ENCODE results near the gene TGFBR1.

The TGFBR1 gene

DNA sequence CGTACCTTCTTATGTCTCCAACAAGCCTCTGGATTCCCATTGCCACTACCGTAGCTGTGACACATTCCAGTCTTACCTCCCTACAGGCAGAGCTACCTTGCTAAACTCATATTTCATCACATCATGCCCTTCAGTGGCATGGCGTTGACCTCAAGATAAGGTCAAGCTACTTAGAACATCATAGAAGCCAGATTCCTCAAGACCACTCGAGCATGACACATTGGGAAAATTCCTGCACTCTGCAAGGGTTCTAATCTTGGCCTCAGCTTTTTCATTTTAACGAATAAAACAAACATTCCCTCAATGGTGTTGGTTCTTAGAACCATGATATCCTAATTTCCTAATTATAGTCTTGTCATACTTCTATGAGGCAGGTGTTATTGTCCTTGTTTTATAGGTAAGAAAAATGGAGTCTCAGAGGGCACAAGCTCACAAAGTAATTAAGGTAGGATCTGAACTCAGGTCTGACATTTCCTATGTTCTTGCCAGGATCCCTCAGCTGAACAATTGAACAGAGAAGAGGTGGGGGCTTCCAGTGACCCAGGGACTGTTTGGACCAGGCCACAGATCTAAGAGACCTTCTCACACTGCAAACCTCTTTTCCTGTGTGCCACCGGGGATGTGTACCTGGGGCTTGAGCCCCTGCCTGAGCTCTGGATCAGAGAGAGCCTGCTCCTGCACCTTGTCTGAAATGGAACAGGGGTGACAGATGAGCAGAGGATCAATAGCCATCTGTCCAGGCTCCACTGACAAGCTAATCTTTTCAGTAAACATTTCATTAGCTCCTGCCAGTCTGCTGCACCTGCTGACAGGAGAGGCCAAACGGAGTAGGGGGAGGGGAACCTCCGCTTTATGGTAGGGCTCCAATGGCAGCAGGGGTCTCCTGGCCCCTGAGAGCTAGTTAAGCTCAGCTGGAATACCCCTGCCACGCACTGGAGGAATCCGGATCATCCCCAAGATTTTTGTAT lies 67.5 kb downstream of the TGFBR1 start:
- DNase-seq = no peak

DNA sequence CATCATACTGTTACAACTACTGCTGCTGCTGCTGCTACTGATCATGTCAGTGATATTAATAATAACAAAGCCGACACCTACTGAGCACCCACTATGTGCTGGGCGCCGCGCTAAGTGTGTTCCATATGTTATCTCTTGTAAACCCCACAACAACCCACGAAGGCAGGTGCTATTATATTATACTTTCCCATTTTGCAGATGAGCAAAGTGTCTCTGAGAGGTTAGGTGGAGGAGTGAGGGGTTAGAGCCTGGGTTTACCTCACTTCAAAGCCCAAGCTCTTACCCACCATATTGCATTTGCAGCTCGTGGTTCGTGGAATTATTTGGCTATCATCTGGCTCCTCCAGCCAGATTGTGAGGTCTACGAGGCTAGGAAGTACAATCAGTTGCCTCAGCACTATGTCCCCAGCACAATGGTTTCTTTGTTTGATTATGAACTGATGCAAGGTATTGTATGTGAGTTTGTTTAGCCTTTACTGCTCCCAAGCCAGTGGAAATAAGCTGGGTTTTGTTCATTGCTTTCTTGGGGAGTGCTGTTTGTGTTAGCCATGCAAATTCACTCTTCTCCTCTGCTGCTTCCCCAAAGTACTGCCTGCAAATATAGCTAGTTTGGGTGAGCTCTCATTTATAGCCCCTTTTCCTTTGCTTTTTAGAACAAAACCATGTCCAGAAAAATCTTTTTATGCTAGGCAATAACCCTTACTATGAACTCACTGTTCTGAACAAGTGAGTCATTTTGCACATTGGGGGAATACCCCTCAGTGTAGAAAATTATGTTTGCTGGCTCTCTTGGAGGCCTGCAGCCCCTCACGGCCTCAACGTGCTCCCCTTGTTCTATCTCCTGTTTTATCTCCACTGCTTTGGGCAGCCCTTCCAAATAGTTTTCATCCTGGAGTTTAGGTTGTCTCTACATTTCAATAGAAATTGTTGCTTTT lies 68.9 kb downstream of the TGFBR1 start:
- peak; percentile 43 for DNase-seq

DNA sequence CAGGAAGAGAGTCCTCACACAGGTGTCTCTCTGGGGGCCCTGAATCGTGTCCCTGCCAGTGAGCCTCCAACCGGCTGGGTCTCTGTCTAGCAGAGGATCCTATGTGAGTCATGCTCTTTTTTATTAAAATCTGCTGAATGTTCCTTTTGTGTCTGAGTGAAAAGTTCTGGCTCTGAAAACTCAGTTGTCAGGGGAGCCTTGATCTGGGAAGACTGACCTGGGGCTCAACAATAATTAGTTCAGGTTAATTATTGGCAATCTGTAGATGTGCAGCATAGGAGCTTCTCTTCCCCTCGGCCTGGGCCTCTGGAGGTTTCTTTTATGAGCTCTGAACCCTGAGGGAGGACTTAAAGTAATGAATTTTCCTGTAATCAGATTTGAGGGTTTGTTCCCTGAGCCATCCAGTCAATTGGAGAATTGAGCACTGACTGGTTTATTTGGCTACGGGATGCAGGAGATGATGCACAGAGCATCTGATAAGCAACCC lies 71.7 kb downstream of the TGFBR1 start:
- no peak for DNase-seq

GRCh38 chr9:99177576-99178366 lies 72.9 kb downstream of the TGFBR1 start:
- no peak for DNase-seq

- DNase-seq = no peak
Observed at GRCh38 chr9:99178912-99179872, 74.3 kb downstream of the TGFBR1 start.

GRCh38 chr9:99180199-99180598 lies 75.3 kb downstream of the TGFBR1 start:
- peak; percentile 86 for DNase-seq

DNA sequence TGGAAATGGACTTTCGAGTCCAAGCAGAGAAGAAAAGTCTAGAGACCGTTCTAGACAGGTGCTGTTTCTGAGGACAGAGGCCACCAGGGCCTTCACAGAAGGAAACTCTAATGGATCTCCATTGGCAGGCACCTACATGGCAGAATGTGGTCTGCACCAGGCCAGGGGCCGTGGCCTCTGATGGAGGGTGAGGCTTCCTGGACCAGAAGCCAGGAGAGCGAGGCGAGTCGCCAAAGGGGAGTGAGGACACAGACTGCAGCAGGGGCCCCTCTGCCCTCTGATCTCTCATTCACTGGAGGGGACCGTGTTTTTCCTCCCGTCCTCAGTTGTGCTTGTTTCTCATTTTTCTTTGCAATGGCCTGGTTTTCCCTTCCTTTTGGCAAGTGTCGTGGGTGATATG lies 75.7 kb downstream of the TGFBR1 start:
- no peak for DNase-seq

- no peak for DNase-seq
Observed at GRCh38 chr9:99181206-99181605, 76.3 kb downstream of the TGFBR1 start.

DNA sequence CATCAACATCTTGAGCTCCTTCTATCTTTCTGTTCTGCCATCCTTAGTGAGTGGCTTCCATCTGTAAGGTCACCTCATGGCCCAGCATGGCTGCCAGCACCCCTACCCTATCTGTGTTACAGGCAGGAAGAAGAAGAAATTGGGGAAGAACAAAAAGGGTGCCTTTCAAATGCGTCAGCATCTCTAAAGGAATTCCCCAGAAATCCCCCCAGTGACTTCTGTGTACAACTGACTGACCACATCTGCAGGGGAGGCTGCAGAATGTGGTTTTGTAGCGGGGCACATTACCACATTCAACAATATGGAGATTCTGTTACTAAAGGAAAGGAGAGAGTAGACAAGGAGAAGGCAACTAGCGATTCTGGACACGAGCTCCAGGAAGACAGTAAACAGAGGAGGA lies 76.7 kb downstream of the TGFBR1 start:
- DNase-seq = peak; percentile 73

DNA sequence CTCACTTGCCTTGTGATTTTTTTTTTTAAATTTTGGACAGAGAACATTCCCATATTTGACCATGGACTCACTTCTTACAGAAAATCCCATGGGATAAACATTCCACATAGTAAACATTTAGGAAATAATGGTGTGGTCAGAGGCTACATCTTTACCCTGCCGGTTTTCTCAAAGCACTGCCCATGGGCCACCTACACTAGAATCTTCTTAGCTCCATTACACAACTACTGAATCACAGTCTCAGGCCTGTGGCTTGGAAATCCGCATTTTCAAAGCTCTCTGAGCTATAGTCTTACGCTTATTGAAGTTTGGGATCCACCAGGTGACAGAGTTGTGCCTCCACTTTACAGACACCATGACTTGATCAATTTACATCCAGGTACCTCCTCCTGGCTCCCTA lies 77.4 kb downstream of the TGFBR1 start:
- DNase-seq = no peak

GRCh38 chr9:99183616-99184015 lies 78.7 kb downstream of the TGFBR1 start:
- no peak for DNase-seq

- no peak for DNase-seq
Observed at GRCh38 chr9:99184110-99184474, 79.2 kb downstream of the TGFBR1 start.

- DNase-seq = peak; percentile 90
Observed at GRCh38 chr9:99184475-99185347, 79.8 kb downstream of the TGFBR1 start.

GRCh38 chr9:99185348-99185632 lies 80.4 kb downstream of the TGFBR1 start:
- no peak for DNase-seq

DNA sequence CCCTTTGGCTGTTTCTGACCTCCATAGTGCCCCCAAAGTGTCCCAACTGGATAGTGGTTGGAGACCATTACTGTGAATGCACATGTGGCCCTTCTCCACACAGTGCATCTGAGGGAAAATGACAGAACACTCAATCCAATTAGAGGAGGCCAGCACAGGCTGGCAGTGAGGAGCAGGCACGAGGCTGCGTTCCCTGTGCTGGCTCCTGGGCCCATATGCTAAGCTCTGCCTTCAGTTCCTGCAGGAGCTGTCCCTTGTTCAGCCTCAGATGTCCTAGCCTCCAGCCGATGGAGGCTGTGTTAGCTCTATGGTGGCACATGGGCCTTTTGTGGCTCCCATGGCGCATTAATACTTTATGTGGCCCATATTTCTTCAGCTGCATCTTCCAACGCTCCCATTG lies 81.0 kb downstream of the TGFBR1 start:
- no peak for DNase-seq

- no peak for DNase-seq
Observed at GRCh38 chr9:99187311-99187710, 82.4 kb downstream of the TGFBR1 start.

GRCh38 chr9:99189186-99189585 lies 84.3 kb downstream of the TGFBR1 start:
- DNase-seq = no peak

DNA sequence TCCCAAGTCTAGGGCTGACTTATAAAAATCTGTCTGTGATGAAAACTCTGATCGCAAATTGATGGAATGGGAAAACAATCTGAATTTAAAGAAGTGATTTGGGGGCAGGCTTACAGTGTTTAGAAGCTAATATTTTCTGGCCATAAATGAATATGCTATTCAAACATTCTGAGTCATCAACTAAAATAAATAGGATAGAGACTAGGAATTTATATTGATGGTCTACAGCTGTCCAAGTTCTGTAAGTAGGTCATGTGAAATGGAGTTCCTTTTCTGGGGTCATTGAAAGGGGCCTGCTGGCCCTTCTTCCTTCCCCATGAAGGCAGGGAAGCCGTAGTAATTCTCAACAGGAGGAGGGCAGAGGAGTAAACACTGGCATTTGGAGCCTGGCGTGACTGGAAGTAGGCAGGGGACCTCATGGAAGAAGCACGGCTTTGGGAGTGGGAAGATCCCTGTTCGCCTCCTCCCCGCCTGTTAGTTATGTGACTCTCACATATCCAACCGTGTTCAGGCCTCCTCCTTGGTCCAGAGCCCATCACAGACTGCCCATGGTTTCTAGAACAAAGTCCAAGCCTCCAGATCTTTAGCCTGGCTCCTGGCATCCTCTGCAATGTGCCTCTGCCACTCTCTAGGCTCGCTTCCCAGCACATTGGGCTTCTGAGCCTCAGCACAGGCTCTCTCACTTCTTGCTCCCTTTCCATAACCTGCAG lies 85.1 kb downstream of the TGFBR1 start:
- no peak for DNase-seq

DNA sequence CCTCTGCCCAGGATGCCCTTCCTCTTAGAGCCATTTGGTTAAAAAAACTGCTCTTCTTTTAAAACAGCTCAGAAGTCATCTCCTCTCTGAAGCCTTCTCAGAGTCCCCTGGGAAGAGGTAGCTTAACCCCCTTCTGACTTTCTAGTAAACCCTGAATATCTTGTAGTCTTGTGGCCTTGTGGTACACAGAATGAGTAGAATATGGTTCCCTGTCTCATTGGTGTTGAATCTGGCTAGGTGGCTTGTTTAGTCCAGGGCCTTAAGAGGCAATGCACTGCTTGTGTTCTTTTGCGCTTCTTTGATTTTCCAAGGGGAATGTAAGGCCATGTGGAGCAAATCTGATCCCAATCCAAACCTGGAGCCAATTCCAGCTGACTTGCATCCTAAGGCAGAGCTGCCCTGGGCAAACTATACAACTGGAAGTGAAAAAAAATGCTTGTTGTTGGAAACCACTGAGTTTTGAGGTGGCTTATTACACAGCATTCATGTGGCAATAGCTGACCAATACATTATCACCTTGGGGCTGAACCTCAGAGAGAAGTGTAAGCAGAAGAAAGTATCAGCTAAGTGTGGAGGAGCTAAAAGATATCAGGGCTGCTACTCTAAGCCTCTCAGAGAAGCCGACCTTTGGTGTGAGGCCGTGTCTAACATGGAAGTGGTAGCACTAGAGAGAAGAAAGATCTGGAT lies 85.8 kb downstream of the TGFBR1 start:
- no peak for DNase-seq
